ENCODE measurements around the gene GCK.

DNA sequence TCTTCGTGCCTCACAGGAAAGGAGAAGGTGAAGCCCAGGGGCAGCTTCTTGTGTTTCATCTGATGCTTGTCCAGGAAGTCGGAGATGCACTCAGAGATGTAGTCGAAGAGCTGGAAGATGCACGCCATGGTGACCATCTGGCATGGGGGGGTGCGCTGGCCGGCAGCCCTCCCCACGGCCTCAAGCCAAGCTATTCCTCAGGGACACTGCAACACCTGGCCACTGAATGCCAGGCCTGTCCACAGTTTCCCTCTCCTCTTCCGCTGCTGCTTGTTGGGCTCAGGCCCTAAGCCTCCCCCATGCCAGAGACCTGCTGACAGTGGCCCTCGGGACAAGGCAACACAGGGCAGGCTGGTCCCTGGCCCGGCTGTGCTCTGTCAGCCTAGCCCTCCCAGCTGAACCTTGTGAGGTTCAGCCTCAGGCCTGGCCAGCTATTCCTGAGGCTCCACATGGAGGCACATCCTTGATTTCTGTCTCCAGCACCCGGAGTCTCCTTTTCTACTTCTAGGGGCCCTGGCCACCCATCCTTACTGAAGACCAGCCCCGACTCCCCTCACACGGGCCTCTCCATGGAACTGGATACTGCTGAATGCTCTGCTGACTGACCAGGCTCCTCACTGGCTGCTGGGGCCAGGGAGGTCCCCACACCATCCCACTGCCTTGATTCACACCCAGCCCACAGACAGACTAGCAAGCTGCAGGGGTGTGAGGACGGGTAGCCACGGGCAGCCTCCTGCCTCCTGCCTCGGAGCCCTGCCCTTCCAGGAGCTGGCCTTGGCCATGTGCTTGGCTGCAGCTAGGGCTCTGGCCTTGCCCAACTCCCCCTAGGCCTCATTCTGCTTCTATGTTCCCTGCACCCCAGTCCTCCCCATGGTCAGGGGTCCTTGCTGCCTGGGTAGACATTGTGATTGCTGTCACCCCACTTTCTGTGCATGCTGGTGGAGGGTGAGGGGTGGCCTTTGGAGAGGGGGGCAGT is 38.0 kb downstream of the GCK start:
- TF ChIP-seq CTCF (IDR thresholded peaks at IDR 0.05) (no peak), POLR2A (IDR thresholded peaks at IDR 0.05) (no peak)

All from heart left ventricle (tissue), 13 donors.